DMS114 treated with DMSO at 0.1 percent for 48 hours (cell line): ENCODE results near the gene NFIL3.
"Not testable (repeated sequence)": the region's sequence is repeated elsewhere in the genome, so short reads cannot be mapped to it uniquely, and the experiment has no call there.

Source experiments
- DNase-seq: peaks from one replicate; lab custom pipeline; 2025; ENCODE audit not compliant: unreplicated experiment; lab: John Stamatoyannopoulos, UW

Gene NFIL3

DNA sequence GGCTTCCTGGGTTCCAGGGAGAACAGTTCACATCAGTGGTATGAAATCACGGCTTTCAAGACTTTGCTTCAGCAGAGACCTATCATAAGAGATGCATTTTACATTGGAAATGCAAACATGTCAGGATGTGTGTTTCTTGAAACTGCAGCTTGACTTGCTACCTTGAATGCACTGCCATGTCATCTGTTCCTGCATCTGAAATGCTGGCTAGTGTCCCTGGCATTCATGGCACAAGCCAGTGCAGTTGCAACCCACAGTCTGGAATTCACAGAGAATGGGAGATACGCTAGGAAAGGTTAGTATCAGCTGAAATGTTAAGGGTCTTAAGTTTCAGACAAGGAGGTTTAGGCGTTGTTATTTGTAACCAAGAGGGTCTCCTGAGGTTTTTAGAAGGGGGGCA lies 24.7 kb downstream of the NFIL3 start:
- DNase-seq: no peak

DNA sequence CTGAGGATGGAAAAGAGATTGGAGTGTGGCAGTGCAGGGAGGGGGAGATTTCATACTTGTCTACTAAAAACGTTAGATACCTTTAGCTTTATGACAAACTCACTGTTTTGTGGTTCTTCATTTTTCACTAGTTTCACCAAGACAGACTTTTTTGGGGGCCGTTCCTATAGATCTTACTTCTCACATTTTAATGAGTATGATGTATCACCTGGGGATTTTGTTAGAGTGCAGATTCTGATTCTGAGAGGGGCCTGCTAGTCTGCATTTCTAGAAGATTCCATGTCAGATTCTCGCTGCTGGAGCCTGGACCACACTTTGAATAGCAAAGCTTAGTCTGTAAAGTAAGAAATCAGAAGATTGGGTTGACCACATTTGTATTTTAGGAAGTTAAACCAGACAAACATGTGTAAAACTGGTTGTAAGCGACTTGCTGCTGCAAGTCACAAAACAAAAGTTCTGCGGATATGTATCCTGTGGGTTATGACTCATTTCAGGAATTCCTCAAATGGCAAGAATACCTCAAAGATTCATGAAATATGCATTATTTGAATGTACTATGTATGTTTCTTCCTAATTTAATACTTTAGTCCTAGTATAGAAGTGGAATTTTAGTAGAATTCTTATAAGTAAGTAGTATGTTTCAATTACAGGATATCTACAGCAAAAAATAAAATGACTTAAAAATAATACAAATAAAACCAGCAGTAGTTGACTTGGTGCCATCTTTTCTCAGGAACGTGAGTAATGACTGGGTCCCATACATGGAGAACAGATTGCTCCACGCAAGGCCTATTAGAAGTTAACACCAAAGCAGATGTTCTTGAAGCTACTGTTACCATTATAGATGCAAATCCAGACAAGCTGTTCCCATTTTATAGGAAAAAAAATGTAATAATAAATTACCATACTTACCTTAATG lies 27.8 kb downstream of the NFIL3 start:
- DNase-seq: no peak

DNA sequence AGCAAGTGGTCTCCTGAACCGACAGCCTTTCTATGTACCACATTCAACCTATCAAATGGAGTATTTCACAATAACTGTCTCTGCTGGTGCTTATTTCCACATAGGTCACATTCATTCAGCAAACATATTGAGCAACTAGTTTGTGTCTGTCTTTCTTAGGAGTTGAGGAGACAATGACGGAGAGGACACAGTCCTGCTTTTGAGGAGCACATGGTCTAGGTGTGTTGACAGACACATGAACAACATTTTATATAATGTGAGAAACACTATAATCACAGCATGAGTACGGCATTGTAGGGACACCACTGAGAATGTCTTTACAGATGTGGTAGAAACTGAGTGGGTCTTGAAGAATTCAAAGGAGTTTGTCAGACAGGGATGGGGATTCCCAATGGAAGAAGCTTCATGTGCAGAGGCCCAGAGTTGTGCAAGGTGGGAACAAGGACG lies 28.5 kb downstream of the NFIL3 start:
- no peak for DNase-seq

GRCh38 chr9:91393826-91394225 lies 29.8 kb downstream of the NFIL3 start:
- DNase-seq: no peak

DNA sequence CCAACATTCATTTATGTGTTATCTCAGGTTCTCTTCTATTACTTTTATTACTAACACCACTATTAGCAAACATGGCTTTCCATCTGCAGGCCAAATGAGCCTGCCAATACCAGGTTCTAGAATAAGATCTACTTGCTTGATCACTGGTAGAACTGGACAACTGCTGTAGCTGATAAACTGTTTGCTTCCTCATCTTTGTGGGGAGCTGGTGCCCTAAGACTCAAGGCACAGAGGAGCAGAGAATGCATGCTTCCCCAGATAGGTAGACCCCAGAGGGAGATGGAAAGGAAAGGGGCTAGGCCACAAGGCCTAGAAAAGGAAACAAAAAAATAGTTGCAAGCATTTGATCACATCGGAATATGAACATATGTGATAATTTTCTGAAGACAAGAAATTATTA lies 31.2 kb downstream of the NFIL3 start:
- no peak for DNase-seq

DNA sequence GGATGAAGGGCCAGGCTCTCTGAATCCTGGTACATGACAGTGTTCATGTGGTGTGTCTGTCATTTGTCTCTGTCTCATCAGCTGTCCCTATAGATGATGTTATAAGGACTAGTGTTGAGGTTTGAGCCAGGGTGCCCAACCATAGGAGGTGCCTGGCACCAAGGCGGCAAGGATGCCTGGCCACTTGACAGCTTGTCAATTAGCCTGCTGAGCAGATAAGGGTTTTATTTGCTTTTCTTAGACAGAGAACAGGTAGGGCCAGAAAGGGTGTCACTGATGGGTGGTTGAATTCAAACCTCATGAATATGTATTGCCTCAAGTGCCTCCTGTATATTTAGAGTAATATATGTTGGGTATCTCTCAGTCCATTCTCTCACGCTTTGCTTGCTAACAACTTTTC lies 31.8 kb downstream of the NFIL3 start:
- DNase-seq: no peak

- DNase-seq: no peak
Measured at GRCh38 chr9:91391412-91391811, 32.2 kb downstream of the NFIL3 start.

DNA sequence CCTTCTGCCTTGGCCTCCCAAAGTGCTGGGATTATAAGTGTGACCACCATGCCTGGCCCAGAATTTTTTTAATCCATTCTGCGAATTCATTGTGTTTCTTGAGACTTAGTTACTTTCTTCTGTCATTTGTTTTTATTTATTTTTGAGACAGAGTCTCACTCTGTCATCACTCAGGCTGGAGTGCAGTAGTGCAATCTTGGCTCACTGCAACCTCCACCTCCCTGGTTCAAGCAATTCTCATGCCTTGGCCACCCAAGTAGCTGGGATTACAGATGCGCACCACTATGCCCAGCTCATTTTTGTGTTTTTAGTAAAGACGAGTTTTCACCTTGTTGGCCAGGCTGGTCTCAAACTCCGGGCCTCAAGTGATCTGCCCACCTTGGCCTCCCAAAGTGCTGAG lies 33.9 kb downstream of the NFIL3 start:
- DNase-seq: not testable (repeated sequence)

DNA sequence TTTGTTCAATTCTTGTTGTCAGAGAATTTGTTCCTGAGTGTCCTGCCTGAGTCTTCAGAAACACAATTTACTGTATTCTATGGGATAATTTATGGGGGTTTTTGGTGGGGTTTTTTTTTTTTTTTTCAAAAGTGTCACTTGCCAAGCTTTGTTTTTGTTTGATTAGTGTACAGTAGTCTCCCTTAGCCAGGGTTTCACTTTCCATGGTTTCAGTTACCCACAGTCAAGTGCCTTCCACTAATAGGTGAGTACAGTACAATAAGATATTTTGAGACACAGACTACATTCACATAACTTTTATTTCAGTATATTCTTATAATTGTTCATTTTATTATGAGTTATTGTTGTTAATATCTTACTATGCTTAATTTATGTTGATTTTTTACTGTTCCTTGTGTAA lies 36.9 kb downstream of the NFIL3 start:
- no peak for DNase-seq

DNA sequence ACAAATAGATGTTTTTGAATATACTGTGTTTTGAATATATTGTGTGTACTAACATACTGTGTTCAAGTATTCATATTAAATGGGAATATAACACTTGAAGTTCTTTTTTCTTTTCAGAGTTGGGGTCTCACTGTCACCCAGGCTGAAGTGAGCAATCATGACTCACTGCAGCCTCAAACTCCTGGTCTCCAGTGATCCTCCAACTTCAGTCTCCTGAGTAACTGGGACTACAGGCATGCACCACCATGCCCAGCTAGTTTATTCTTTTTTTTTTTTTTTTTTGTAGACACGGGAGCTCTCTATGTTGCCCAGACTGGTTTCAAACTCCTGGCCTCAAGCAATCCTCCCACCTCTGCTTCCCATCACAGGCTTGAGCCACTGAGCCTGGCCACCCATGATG lies 38.7 kb downstream of the NFIL3 start:
- no peak for DNase-seq

- no peak for DNase-seq
Measured at GRCh38 chr9:91383577-91383976, 40.1 kb downstream of the NFIL3 start.

DNA sequence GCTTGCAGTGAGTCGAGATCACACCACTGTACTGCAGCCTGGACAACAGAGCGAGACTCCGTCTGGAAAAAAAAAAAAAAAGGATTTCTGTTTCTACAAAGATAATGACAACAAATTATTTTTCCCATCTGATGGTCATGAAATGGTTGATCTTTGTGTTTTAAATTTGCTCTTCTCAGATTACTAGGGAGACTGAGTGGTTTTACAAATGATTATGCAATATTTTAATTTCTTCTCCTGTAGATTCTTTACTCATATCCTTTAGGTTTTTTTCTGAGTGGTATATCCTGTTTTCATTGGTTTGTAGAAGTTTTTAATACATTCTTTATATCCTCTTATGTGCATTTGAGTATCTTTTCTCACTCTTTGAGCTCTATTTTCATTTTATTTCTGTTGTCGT lies 41.3 kb downstream of the NFIL3 start:
- DNase-seq: no peak

GRCh38 chr9:91379426-91379825 lies 44.2 kb downstream of the NFIL3 start:
- no peak for DNase-seq

- no peak for DNase-seq
Measured at GRCh38 chr9:91378695-91379127, 44.9 kb downstream of the NFIL3 start.

DNA sequence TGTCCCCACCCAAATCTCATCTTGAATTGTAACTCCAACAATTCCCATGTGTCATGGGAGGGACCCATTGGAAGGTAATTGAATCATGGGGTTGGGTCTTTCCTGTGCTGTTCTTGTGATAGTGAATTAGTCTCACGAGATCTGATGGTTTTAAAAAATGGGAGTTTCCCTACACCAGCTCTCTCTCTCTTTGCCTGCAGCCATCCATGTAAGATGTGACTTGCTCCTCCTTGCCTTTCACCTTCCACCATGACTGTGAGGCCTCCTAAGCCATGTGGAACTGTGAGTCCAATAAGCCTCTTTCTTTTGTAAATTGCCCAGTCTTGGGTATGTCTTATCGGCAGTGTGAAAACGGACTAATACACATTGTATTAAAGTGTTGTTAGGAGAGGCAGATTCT lies 45.6 kb downstream of the NFIL3 start:
- not testable (repeated sequence) for DNase-seq

GRCh38 chr9:91376239-91376638 lies 47.4 kb downstream of the NFIL3 start:
- no peak for DNase-seq

- DNase-seq: no peak
Measured at GRCh38 chr9:91374939-91375338, 48.7 kb downstream of the NFIL3 start.

DNA sequence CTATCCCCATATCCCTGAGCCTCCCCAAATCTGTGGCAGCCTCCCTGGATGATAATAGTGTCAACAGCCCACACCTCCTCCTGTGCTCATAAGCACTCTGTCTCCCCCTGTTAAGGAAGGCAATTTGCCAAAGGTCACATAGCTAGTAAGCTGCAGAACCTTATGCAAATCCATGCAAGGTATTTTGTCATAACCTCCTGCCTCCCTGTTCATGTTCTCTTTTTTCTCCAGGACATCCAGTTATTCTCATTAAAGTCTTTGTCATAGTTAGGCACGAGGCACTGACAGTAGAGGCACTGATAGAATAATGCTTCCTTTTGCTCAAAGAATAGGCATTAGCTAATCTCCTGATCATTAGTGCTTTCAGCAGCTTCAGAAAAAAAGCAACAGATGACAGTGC lies 51.7 kb downstream of the NFIL3 start:
- DNase-seq: no peak

DNA sequence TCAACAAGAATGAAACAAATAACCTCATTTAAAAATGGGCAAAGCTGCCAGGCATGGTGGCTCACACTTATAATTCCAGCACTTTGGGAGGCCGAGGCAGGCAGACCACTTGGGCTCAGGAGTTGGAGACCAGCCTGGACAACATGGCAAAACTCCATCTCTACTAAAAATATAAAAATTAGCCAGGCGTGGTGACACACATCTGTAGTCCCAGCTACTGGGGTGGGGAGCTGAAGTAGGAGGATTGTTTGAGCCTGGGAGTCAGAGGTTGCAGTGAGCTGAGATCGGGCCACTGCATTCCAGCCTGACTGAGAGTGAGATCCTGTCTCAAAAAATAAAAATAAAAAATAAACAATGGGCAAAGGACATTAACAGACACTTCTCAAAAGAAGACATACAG lies 53.6 kb downstream of the NFIL3 start:
- not testable (repeated sequence) for DNase-seq

DNA sequence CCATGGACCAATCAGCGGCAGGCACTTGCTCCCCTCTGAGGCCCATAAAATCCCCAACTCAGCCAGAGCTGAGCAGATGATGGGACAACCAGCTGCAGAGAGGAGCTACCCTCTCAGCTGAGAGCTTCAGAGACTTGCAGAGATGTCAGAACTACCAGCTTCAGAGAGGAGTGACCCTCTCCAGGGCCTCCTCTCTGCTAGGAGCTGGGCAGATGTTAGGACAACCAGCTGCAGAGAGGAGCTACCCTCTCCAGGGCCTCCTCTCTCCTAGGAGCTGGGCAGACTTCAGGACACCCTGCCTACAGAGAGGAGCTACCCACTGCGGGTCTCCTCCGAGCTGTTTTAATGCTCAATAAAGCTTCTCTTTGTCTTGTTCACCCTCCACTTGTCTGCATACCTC lies 58.9 kb downstream of the NFIL3 start:
- no peak for DNase-seq

GRCh38 chr9:91364005-91364404 lies 59.6 kb downstream of the NFIL3 start:
- no peak for DNase-seq

GRCh38 chr9:91362051-91362611 lies 61.5 kb downstream of the NFIL3 start:
- DNase-seq: no peak
